SKM-1 treated with dmso at 0.1 percent for 144 hours (cell line): ENCODE results near the gene PHF10.
"Not testable (repeated sequence)": the region's sequence is repeated elsewhere in the genome, so short reads cannot be mapped to it uniquely, and the experiment has no call there.

Experiments used
- DNase-seq: peaks from one replicate; lab custom pipeline; 2025; ENCODE audit not compliant: unreplicated experiment; lab: John Stamatoyannopoulos, UW

PHF10 gene

GRCh38 chr6:169723200-169723909, 945 bp downstream of the PHF10 start:
- peak; percentile 36 for DNase-seq

GRCh38 chr6:169722362-169723199, 1.7 kb downstream of the PHF10 start:
- peak; percentile 26 for DNase-seq

GRCh38 chr6:169720207-169720855, 4.0 kb downstream of the PHF10 start:
- DNase-seq: no peak

GRCh38 chr6:169719117-169719516, 5.2 kb downstream of the PHF10 start:
- DNase-seq: no peak

GRCh38 chr6:169714595-169714994, 9.7 kb downstream of the PHF10 start:
- DNase-seq: no peak

GRCh38 chr6:169714178-169714577, 10.1 kb downstream of the PHF10 start:
- no peak for DNase-seq

- no peak for DNase-seq
These were observed 14.3 kb downstream of the PHF10 start for GRCh38 chr6:169710009-169710408.

- no peak for DNase-seq
These were observed 15.0 kb downstream of the PHF10 start for GRCh38 chr6:169709293-169709692.

- no peak for DNase-seq
These were observed 16.5 kb downstream of the PHF10 start for GRCh38 chr6:169707772-169708171.

- DNase-seq: no peak
These were observed 21.5 kb downstream of the PHF10 start for GRCh38 chr6:169702840-169703246.

GRCh38 chr6:169701954-169702839, 22.1 kb downstream of the PHF10 start, which contains the start of the genes C6orf120 and WDR27:
TSS of gene C6orf120 (plus strand) at chr6:169702126. CDS start at chr6:169702460, 334 bp downstream.
TSS of gene WDR27 (minus strand) at chr6:169702029. CDS start at chr6:169689005, 13,024 bp downstream.
- peak; percentile 91 for DNase-seq

GRCh38 chr6:169701311-169701953, 22.9 kb downstream of the PHF10 start:
- DNase-seq: no peak

- DNase-seq: peak; percentile 64
These were observed 24.0 kb downstream of the PHF10 start for GRCh38 chr6:169700296-169700695.

GRCh38 chr6:169697115-169697514, 27.2 kb downstream of the PHF10 start:
- not testable (repeated sequence) for DNase-seq

GRCh38 chr6:169695131-169695530, 29.2 kb downstream of the PHF10 start:
- no peak for DNase-seq

- DNase-seq: no peak
These were observed 31.8 kb downstream of the PHF10 start for GRCh38 chr6:169692516-169692915.

GRCh38 chr6:169691260-169691659, 33.0 kb downstream of the PHF10 start:
- DNase-seq: no peak

GRCh38 chr6:169689287-169689686, 35.0 kb downstream of the PHF10 start:
- DNase-seq: no peak

- no peak for DNase-seq
These were observed 38.4 kb downstream of the PHF10 start for GRCh38 chr6:169685860-169686259.

GRCh38 chr6:169684056-169684455, 40.2 kb downstream of the PHF10 start:
- DNase-seq: no peak
